Hepatocyte (in vitro differentiated cells): ENCODE data around the gene ZNF385D.

Source experiments
- CTCF ChIP-seq: fragments of 200-600 bp; sonication (generic); IDR thresholded peaks from 2 replicates; pipeline ENCODE4 v1.5.1; 2016; ENCODE audit warnings: antibody characterized with exemption, mild to moderate bottlenecking; ENCODE audit not compliant: poor library complexity
- EZH2phosphoT487 ChIP-seq: fragments of 200-600 bp; sonication (generic); IDR thresholded peaks from one replicate; pipeline ENCODE4 v1.6.1; 2018; ENCODE audit warnings: antibody characterized with exemption, mild to moderate bottlenecking, low read depth, moderate library complexity; ENCODE audit not compliant: unreplicated experiment, severe bottlenecking

DNA sequence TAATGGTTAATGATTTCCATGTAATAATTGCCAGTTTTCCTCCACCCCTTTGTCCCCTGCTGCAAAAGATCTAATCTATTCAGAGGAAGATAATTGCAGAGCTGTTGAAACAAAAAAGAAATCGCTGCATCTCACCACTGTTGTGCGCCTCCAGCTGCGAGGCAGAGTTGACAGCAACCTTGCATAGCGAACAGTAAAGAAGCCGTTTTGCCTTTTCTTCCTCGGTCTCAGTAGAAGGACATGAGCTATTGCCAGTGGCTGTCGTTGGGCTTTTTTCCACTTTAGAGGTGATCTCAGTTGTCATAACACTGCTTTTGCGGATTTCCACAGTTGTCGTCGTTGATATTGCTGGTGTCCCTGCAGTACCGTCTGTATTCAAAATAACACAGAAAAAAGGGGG is 314.2 kb downstream of the ZNF385D start:
- TF ChIP-seq CTCF = no peak
- no peak for TF ChIP-seq EZH2phosphoT487
